Sigmoid colon (tissue), 7 donors: ENCODE measurements around the gene FAM193A. TPM values are rescaled to one million over a fixed set of nuclear protein-coding genes. Genes with fewer than 3 reads are reported as not detected.

Experiments
- DNase-seq: peaks from one replicate; pipeline ENCODE4 v3.0.0-alpha.2; 2019
- H3K27ac ChIP-seq, 4 donors: fragments of 200-600 bp; sonication (generic); one replicate each; pipeline ENCODE4 v1.5.1; 2016 to 2019; ENCODE audit warnings: mild to moderate bottlenecking in 1 of 4
- H3K27me3 ChIP-seq, 3 donors: fragments of 200-600 bp; sonication (generic); one replicate each; pipeline ENCODE4 v1.5.1; 2019; ENCODE audit warnings: mild to moderate bottlenecking in 1 of 3
- H3K36me3 ChIP-seq, 4 donors: fragments of 200-600 bp; sonication (generic); one replicate each; pipeline ENCODE4 v1.5.1; 2016 to 2019
- H3K4me1 ChIP-seq, 4 donors: fragments of 200-600 bp; sonication (generic); one replicate each; pipeline ENCODE4 v1.5.1; 2017 to 2019
- H3K4me3 ChIP-seq, 4 donors: fragments of 200-600 bp; sonication (generic); one replicate each; pipeline ENCODE4 v1.5.1; 2017 to 2019; ENCODE audit warnings: mild to moderate bottlenecking in 2 of 4, moderate library complexity in 1 of 4
- H3K9me3 ChIP-seq, 4 donors: fragments of 200-600 bp in 3 of 4; sonication (generic) in 3 of 4; one replicate each; pipeline versions ENCODE4 v1.5.1 to v1.6.1; 2013 to 2019
- CTCF ChIP-seq, 4 experiments: fragments of 450-650 bp in 3 of 4; fragments of 200-600 bp in 1 of 4; IDR thresholded peaks; one replicate each; pipeline ENCODE4 v1.5.1; 2016 to 2019; ENCODE audit warnings: antibody characterized with exemption in 4 of 4, mild to moderate bottlenecking in 3 of 4, moderate library complexity in 2 of 4
- EP300 ChIP-seq, 4 donors: sonication (generic); formaldehyde crosslinking; IDR thresholded peaks; one replicate each; pipeline ENCODE4 v1.6.1; 2017; ENCODE audit warnings: antibody characterized with exemption in 4 of 4
- POLR2A ChIP-seq, 2 donors: fragments of 450-650 bp; IDR thresholded peaks; one replicate each; pipeline ENCODE4 v1.6.1; 2016; ENCODE audit warnings: antibody characterized with exemption in 2 of 2, mild to moderate bottlenecking in 2 of 2, moderate library complexity in 2 of 2
- POLR2AphosphoS5 ChIP-seq, 4 donors: sonication (generic); formaldehyde crosslinking; IDR thresholded peaks; one replicate each; pipeline ENCODE4 v1.6.1; 2017; ENCODE audit warnings: antibody characterized with exemption in 4 of 4
- WGBS, 2 donors: extraction: QIAGEN DNeasy Blood & Tissue Kit; methylation state at CpG; one replicate each; pipeline ENCODE4 v1.1.7; 2013; 5-methylcytosine and 5-hydroxymethylcytosine counted together
- intact Hi-C: fragments of 100-400 bp; cut with DNase I; formaldehyde crosslinking; loops from one replicate; pipeline ENCODE4 v1.15.1; 2023
- polyA plus RNA-seq, 3 donors: library from polyadenylated mRNA; stranded (reverse); fragments of 200-250 nt; gene quantifications; one replicate each; pipeline ENCODE4 v1.2.3, GENCODE V29; 2013
- total RNA-seq, 4 donors: library from RNA; depleted of rRNA; stranded (reverse); fragments of >200 nt; gene quantifications; one replicate each; pipeline ENCODE4 v1.1.0, GENCODE V29; 2016
- donor health status: healthy with polysubstance abuse.
- donor health status: Bipolar disorder and iron deficiency.
- donor health status: healthy.

FAM193A gene
- total RNA-seq (10 to 100 TPM; 17.4 to 32.4 (median 20.1) TPM), polyA plus RNA-seq (10 to 100 TPM in 1 of 3 donors, 1 to 10 TPM in 2; 6.0 to 16.1 (median 6.9) TPM)

- TF ChIP-seq POLR2A (IDR thresholded peaks at IDR 0.05): no peak
- TF ChIP-seq POLR2AphosphoS5 (IDR thresholded peaks at IDR 0.05): peak; percentile 49 to 68 (median 64)
- TF ChIP-seq EP300 (IDR thresholded peaks at IDR 0.05): peak in 1 of 4 donors; percentile 39
- no peak for TF ChIP-seq CTCF (IDR thresholded peaks at IDR 0.05)
These were observed at the start of gene FAM193A for GRCh38 chr4:2536193-2537010. Gene FAM193A (plus strand): TSS chr4:2536647. CDS start chr4:2536916, 269 bp downstream.

GRCh38 chr4:2486981-2487380, 49.5 kb upstream of the FAM193A start:
- Histone ChIP-seq H3K9me3 (no peaks in the 10 kb centered on the region), H3K27me3 (no peaks in the 10 kb centered on the region), H3K36me3 (peaks cover 0 to 19% (median 12%) of the 10 kb centered on the region in 4 donors), H3K4me3 (no peak overlapping the region), H3K27ac (no peak overlapping the region), H3K4me1 (peaks cover 0 to 68% (median 50%) of the 10 kb centered on the region in 4 donors)
- intact Hi-C loops: no loop called here
- WGBS, 2 donors: 88 to 92% methylated on average over 6 of the region's 6 CpGs
- no peak for DNase-seq
- TF ChIP-seq EP300 (IDR thresholded peaks at IDR 0.05): no peak
- no peak for TF ChIP-seq CTCF (IDR thresholded peaks at IDR 0.05)
- TF ChIP-seq POLR2AphosphoS5 (IDR thresholded peaks at IDR 0.05): no peak
- no peak for TF ChIP-seq POLR2A (IDR thresholded peaks at IDR 0.05)

More at GRCh38 chr4:2536193-2537010, at the start of gene FAM193A:
- DNase-seq: peak; percentile 100
- Histone ChIP-seq H3K9me3 (no peaks in the 10 kb centered on the region), H3K4me1 (peaks cover 0 to 34% (median 29%) of the 10 kb centered on the region in 4 donors), H3K36me3 (no peaks in the 10 kb centered on the region), H3K27ac (peak within 1 kb of the TSS; percentile 94 to 98 (median 96)), H3K4me3 (peak within 1 kb of the TSS; percentile 75 to 98 (median 88)), H3K27me3 (no peaks in the 10 kb centered on the region)
- 1% methylated on average over 104 to 106 of the region's 106 CpGs for WGBS, 2 donors
- intact Hi-C loops: loop anchor here (2.0 to 10.0 kb wide), 5 partner anchors 68 to 426 kb away; partner anchors contain the start of genes ADD1, CFAP99, GRK4 and NOP14

GRCh38 chr4:2487632-2488031, 48.8 kb upstream of the FAM193A start:
- TF ChIP-seq CTCF (IDR thresholded peaks at IDR 0.05) (no peak), EP300 (IDR thresholded peaks at IDR 0.05) (no peak), POLR2A (IDR thresholded peaks at IDR 0.05) (no peak), POLR2AphosphoS5 (IDR thresholded peaks at IDR 0.05) (no peak)
- Histone ChIP-seq H3K27ac (no peak overlapping the region), H3K4me3 (no peak overlapping the region), H3K9me3 (no peaks in the 10 kb centered on the region), H3K4me1 (peaks cover 0 to 62% (median 44%) of the 10 kb centered on the region in 4 donors), H3K36me3 (peaks cover 5 to 25% (median 12%) of the 10 kb centered on the region in 4 donors), H3K27me3 (no peaks in the 10 kb centered on the region)
- 58 to 66% methylated on average over 6 of the region's 6 CpGs for WGBS, 2 donors
- intact Hi-C loops: no loop called here
- no peak for DNase-seq

- H3K4me3 ChIP-seq: no peak overlapping the region
- H3K36me3 ChIP-seq: peaks cover 5 to 33% (median 15%) of the 10 kb centered on the region in 4 donors
- no peaks in the 10 kb centered on the region for H3K9me3 ChIP-seq
- intact Hi-C loops: no loop called here
- H3K27me3 ChIP-seq: no peaks in the 10 kb centered on the region
- TF ChIP-seq EP300 (IDR thresholded peaks at IDR 0.05): no peak
- no peak for TF ChIP-seq POLR2AphosphoS5 (IDR thresholded peaks at IDR 0.05)
- H3K27ac ChIP-seq: no peak overlapping the region
- DNase-seq: no peak
- H3K4me1 ChIP-seq: peaks cover 0 to 46% (median 29%) of the 10 kb centered on the region in 4 donors
- WGBS, 2 donors: 93 to 94% methylated on average over 20 of the region's 20 CpGs
These were observed 47.2 kb upstream of the FAM193A start for GRCh38 chr4:2489081-2489805.
